ENCODE data around the gene VSIG1.

VSIG1 gene

GRCh38 chrX:108032944-108033343 is 11.9 kb upstream of the VSIG1 start:
- no peak overlapping the region for H3K4me3 ChIP-seq (ENCODE audit: low read depth, low read length)
- in situ Hi-C loops (cut with HindIII; ENCODE audit: low sequenced_read_pairs): no loop called here
- TF ChIP-seq CTCF (IDR thresholded peaks at IDR 0.05; ENCODE audit: low read depth, low read length): no peak
- DNase-seq (ENCODE audit: low read depth, low spot score): no peak

- in situ Hi-C loops (cut with HindIII; ENCODE audit: low sequenced_read_pairs): no loop called here
- no peak for DNase-seq (ENCODE audit: low read depth, low spot score)
- H3K4me3 ChIP-seq (ENCODE audit: low read depth, low read length): no peak overlapping the region
- TF ChIP-seq CTCF (IDR thresholded peaks at IDR 0.05; ENCODE audit: low read depth, low read length): no peak
Measured at GRCh38 chrX:108033890-108034289, 11.0 kb upstream of the VSIG1 start.

DNA sequence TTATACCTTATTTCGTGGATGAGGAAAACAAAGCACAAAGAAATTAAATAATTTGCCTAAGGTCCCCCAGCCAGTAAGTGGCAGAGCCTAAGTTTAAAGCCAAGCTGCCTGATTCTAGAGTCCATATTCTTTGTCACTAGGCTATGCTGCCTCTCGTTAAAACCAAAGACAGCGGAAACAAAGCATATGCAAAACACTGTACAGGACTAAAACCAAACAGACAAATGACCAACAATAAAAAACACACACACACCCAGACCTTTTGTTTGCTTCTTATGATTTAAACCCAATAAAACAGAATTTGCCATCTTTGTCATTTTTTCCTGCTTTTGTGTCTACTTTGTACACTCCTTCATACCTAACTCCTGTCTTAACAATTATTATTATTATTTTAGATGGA is 10.1 kb upstream of the VSIG1 start:
- H3K4me3 ChIP-seq (ENCODE audit: low read depth, low read length): no peak overlapping the region
- in situ Hi-C loops (cut with HindIII; ENCODE audit: low sequenced_read_pairs): no loop called here
- no peak for DNase-seq (ENCODE audit: low read depth, low spot score)
- no peak for TF ChIP-seq CTCF (IDR thresholded peaks at IDR 0.05; ENCODE audit: low read depth, low read length)

- in situ Hi-C loops (cut with HindIII; ENCODE audit: low sequenced_read_pairs): no loop called here
- H3K4me3 ChIP-seq (ENCODE audit: low read depth, low read length): no peak overlapping the region
- DNase-seq (ENCODE audit: low read depth, low spot score): peak; percentile 81
- no peak for TF ChIP-seq CTCF (IDR thresholded peaks at IDR 0.05; ENCODE audit: low read depth, low read length)
Measured at GRCh38 chrX:108036298-108036973, 8.4 kb upstream of the VSIG1 start.

- no peak overlapping the region for H3K4me3 ChIP-seq (ENCODE audit: low read depth, low read length)
- no peak for TF ChIP-seq CTCF (IDR thresholded peaks at IDR 0.05; ENCODE audit: low read depth, low read length)
- in situ Hi-C loops (cut with HindIII; ENCODE audit: low sequenced_read_pairs): no loop called here
- no peak for DNase-seq (ENCODE audit: low read depth, low spot score)
Measured at GRCh38 chrX:108049649-108050048, 4.8 kb downstream of the VSIG1 start.

- H3K4me3 ChIP-seq (ENCODE audit: low read depth, low read length): no peak overlapping the region
- no peak for TF ChIP-seq CTCF (IDR thresholded peaks at IDR 0.05; ENCODE audit: low read depth, low read length)
- no peak for DNase-seq (ENCODE audit: low read depth, low spot score)
- in situ Hi-C loops (cut with HindIII; ENCODE audit: low sequenced_read_pairs): no loop called here
Measured at GRCh38 chrX:108053218-108053617, 8.4 kb downstream of the VSIG1 start.

All from astrocyte of the spinal cord (primary cell).